ENCODE data around the gene IL17C.
A peak's percentile ranks its signal among the peaks of the same experiment; 100 is the strongest.

IL17C gene

DNA sequence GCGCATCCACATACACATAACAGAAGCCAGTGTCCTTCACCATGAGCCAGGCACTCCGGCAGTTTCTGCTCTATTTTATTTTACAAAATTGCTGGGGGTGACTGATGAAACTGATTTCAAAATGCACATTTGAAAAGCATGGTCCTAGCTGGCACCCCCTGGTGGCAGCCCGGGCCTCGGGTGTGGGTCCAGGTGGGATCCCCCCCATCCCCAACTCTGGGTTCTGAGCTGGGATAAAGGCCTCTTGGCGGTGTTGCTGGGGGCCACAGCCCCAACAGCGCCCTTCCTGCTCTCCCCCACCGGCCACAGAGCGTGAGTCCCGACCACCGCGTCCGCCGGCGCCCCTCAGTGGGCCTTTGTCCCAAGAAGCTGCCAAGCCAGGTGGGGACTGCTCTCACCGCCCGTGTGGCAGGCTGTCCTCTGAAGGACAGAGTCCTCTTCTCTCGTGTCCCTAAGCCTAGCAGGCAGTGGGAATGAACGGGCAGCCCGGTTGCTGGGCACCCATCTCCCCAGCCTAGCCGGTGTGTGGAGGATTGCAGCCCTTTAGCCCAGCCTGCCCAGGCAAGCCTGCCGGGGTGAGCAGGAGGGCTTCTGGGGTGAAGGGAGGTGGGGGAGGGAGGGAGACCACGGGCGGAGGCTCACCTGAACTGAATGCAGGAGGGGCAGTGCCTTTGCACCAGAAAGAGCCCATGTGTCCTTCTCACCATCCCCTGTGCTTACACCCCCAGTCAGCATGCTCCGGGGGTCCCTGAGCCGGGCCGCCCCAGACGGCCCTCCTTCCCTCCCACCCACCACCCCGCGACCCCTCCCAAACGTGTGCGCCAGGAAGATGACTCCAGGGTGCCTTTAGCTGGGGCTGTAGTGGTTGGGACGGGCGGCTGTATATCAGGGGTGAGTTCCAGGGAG, 47.0 kb downstream of the IL17C start:
- peak; percentile 53 to 58 for DNase-seq (ENCODE audit: low read depth in 2 of 2)

DNA sequence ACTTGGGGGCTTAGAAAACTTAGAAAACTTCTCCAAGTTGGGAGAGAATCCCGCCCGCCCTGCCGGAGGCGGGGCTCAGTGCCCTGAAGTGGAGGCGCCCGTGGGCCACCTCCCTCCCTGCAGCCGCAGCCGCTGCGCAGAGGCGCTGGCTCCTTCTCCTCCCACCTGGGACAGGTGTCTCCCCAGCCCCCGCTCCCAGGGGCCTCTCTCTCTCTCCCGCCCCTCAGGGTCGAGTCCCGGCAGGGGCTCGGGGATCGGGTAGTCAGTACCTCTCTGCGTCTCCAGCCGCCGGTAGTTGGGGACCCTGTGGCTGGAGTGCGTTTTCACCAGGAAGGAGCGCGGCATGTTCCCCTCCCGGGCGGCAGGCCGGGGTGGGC, 47.7 kb downstream of the IL17C start:
- no peak for DNase-seq (ENCODE audit: low read depth in 2 of 2)

DNA sequence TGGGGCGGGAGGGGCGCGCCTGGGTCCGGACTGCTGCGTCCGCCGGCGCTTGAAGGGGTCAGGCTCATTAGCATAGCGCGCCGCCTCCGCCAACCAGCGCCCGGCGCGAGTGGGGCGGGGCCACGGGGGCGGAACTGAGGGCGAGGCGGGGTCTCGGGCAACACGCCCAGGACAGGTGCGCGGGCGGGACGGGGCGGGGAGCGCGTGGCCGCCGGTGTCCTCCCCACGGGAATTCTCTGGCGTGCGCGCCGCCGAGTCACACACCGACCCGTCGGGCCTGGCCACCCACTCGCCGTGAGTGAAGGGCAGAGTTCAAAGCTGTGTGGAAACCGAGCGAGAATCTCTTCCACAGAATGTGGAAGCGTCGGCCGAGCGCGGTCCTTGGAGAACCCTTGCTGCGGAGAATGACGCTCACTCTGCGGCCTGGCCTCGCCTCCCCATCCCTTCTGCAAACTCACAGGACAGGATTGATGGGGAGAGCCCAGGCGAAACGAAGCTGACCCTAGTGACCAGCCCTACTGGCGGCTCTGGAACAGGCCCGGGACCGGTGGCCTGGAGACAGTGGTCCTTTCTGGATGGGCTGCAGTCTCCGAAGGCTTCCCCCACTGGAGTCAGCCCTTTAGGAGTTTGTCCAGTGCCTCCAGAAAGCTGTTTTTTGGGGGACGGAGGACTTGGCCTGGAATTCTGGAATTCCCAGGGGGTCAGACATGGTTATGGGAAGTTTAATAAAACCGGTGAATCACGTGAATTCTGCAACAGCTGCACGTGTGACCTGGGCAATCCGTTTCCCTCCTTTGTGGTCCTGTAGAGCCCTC, 48.3 kb downstream of the IL17C start, which contains the start of gene SNAI3:
Gene SNAI3 (minus strand): TSS at position 69 of the 815 bp plus-strand sequence. CDS start 101 bp downstream, outside the sequence.
- DNase-seq (ENCODE audit: low read depth in 2 of 2), result peak; percentile 79 to 85

DNA sequence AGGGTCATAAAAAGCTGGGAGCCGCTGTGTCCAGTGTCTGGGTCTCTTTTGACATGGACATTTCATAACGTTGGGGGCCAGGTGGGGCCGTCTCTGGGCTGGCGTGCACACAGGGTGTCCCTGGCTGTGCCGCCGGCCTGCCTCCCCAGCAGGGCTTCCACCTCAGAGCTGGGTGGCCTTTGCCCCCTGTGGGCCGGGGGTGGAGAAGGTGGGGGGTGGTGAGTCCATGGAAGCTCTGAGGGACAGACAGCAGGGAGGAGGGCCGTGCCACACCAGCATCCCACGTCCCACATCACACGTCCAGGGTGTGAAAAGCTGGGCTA, 48.8 kb downstream of the IL17C start:
- DNase-seq (ENCODE audit: low read depth in 2 of 2), result no peak

DNA sequence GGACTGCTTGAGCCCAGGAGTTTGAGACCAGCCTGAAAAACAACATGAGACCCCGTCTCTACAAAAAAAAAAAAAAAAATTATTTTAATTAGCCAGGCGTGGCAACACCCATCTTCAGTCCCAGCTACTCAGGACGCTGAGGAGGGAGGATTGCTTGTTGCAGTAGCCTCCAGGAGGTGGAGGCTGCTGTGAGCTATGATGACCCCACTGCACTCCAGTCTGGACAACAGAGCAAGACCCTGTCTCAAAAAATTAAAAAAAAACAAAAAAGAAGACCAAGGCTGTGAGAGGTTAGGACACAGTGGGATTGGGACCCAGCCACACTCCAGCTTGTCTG, 49.3 kb downstream of the IL17C start:
- DNase-seq (ENCODE audit: low read depth in 2 of 2), result no peak

DNA sequence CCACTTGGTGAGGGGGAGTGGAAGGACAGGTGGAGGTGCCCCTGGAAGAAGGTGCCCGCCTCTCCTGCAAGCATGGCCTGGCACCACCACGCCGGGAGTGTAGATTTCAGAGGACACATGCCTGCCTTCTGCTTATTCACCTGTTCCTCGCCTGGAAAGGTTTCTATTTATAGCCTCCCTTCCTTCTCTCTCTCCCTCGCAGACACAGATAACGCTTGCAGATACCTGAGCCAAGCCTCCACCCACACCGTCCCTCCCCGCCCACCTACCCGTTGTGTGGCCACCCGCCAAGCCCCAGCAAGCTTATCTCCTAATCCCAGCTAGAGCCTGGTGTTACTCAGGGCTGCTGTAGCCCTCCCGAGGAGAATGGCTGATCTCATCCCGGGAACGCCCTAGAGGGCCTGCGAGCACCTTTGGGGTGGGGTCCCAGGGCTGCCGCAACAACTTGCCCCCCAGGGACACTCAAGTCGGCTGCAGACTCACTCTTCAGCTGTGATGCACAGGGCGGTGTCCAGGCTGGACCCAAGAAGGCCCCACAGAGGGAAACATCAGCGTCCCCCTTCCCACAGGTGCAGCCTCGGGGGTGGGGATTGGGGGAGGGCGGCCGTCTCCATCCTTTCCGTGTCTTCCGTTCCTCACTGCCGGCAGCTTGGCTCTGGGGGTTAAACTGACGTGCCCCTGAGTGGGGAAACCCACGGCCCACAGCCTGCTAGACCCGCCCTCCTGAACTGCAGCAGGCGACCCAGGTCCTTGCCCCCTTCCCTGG, 49.8 kb downstream of the IL17C start:
- DNase-seq (ENCODE audit: low read depth in 2 of 2), result no peak

Data from stimulated activated CD4-positive, alpha-beta T cell treated with anti-CD3 and anti-CD28 coated beads, Interleukin-1b, Interleukin-23, amount 100 ng/mL, for 4 hours (primary cell).